Measurements from ENCODE around the gene CDK15. TPM values are rescaled to one million over a fixed set of nuclear protein-coding genes. Genes with fewer than 3 reads are reported as not detected.
"Not testable (repeated sequence)": the region's sequence is repeated elsewhere in the genome, so short reads cannot be mapped to it uniquely, and the experiment has no call there.

CDK15 gene
- total RNA-seq, 1 donor, result 4.5 TPM

GRCh38 chr2:201795607-201796477, 10.5 kb upstream of the CDK15 start:
- peak; percentile 70 for DNase-seq (ENCODE audit: low read depth)
- no peak overlapping the region for H3K4me3 ChIP-seq (ENCODE audit: low read depth, low read length)
- peak; percentile 84 for TF ChIP-seq CTCF (IDR thresholded peaks at IDR 0.05; ENCODE audit: insufficient read depth, low read length)

GRCh38 chr2:201796478-201796865, 9.9 kb upstream of the CDK15 start:
- no peak for DNase-seq (ENCODE audit: low read depth)
- H3K4me3 ChIP-seq (ENCODE audit: low read depth, low read length), result no peak overlapping the region
- TF ChIP-seq CTCF (IDR thresholded peaks at IDR 0.05; ENCODE audit: insufficient read depth, low read length), result no peak

- no peak overlapping the region for H3K4me3 ChIP-seq (ENCODE audit: low read depth, low read length)
- DNase-seq (ENCODE audit: low read depth), result peak; percentile 83
- TF ChIP-seq CTCF (IDR thresholded peaks at IDR 0.05; ENCODE audit: insufficient read depth, low read length), result no peak
Measured at GRCh38 chr2:201797175-201797840, 9.0 kb upstream of the CDK15 start.

- no peak for TF ChIP-seq CTCF (IDR thresholded peaks at IDR 0.05; ENCODE audit: insufficient read depth, low read length)
Measured at GRCh38 chr2:201798252-201798913, 8.0 kb upstream of the CDK15 start.

GRCh38 chr2:201798914-201799285, 7.4 kb upstream of the CDK15 start:
- TF ChIP-seq CTCF (IDR thresholded peaks at IDR 0.05; ENCODE audit: insufficient read depth, low read length), result peak; percentile 39
- peak; percentile 59 for DNase-seq (ENCODE audit: low read depth)
- not testable (repeated sequence) for H3K4me3 ChIP-seq (ENCODE audit: low read depth, low read length)

More at GRCh38 chr2:201798252-201798913, 8.0 kb upstream of the CDK15 start:
- peak; percentile 87 for DNase-seq (ENCODE audit: low read depth)
- no peak overlapping the region for H3K4me3 ChIP-seq (ENCODE audit: low read depth, low read length)

GRCh38 chr2:201807452-201807999, 1.2 kb downstream of the CDK15 start:
- peak overlapping the region; percentile 33 for H3K4me3 ChIP-seq (ENCODE audit: low read depth, low read length)
- DNase-seq (ENCODE audit: low read depth), result peak; percentile 81
- no peak for TF ChIP-seq CTCF (IDR thresholded peaks at IDR 0.05; ENCODE audit: insufficient read depth, low read length)
